Measurements from ENCODE around the gene LIPI. TPM values are rescaled to one million over a fixed set of nuclear protein-coding genes. Genes with fewer than 3 reads are reported as not detected.

Gene LIPI
- total RNA-seq, 1 donor from 2014 or later, result not detected

GRCh38 chr21:14084701-14085100 lies 126.1 kb downstream of the LIPI start:
- Histone ChIP-seq H3K4me1 (no peaks in the 10 kb centered on the region), H3K9me3 (peaks cover 0 to 14% of the 10 kb centered on the region in 2 donors), H3K4me3 (no peak overlapping the region), H3K27ac (no peak overlapping the region), H3K36me3 (no peaks in the 10 kb centered on the region), H3K27me3 (no peaks in the 10 kb centered on the region)
- intact Hi-C loops (cut with DNase I), result no loop called here
- TF ChIP-seq CTCF (IDR thresholded peaks at IDR 0.05), result no peak
- DNase-seq (ENCODE audit: low spot score in 2 of 2), result no peak

DNA sequence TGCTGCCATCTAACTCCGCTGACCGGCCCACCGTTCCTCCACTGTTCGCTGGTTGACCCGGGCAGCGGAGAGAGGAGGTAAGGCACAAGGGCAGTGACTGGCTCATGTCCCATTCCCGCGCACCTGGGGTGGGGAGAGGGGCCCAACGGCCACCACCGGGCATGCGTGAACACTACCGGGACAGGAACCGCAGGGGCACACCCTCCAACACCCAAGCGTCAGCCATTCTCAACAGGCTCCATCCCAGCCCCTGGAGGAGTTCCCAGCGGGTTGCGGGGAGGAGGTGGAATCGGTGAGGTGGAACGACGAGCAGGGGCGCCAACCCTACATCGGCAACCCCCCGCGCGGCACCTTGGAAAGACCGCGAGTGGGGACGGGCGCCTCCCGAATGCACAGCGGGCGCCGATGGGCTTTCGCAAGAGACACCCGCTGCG lies 126.7 kb downstream of the LIPI start:
- Histone ChIP-seq H3K4me1 (no peaks in the 10 kb centered on the region), H3K36me3 (no peaks in the 10 kb centered on the region), H3K4me3 (no peak overlapping the region), H3K27me3 (no peaks in the 10 kb centered on the region), H3K27ac (no peak overlapping the region), H3K9me3 (peaks cover 0 to 16% of the 10 kb centered on the region in 2 donors)
- DNase-seq (ENCODE audit: low spot score in 2 of 2), result no peak
- no peak for TF ChIP-seq CTCF (IDR thresholded peaks at IDR 0.05)
- intact Hi-C loops (cut with DNase I), result no loop called here

GRCh38 chr21:14080764-14081096 lies 130.0 kb downstream of the LIPI start:
- Histone ChIP-seq H3K4me1 (no peaks in the 10 kb centered on the region), H3K9me3 (peaks cover 0 to 21% of the 10 kb centered on the region in 2 donors), H3K4me3 (no peak overlapping the region), H3K27me3 (no peaks in the 10 kb centered on the region), H3K36me3 (no peaks in the 10 kb centered on the region), H3K27ac (no peak overlapping the region)
- no peak for TF ChIP-seq CTCF (IDR thresholded peaks at IDR 0.05)
- no peak for DNase-seq (ENCODE audit: low spot score in 2 of 2)
- intact Hi-C loops (cut with DNase I), result no loop called here

DNA sequence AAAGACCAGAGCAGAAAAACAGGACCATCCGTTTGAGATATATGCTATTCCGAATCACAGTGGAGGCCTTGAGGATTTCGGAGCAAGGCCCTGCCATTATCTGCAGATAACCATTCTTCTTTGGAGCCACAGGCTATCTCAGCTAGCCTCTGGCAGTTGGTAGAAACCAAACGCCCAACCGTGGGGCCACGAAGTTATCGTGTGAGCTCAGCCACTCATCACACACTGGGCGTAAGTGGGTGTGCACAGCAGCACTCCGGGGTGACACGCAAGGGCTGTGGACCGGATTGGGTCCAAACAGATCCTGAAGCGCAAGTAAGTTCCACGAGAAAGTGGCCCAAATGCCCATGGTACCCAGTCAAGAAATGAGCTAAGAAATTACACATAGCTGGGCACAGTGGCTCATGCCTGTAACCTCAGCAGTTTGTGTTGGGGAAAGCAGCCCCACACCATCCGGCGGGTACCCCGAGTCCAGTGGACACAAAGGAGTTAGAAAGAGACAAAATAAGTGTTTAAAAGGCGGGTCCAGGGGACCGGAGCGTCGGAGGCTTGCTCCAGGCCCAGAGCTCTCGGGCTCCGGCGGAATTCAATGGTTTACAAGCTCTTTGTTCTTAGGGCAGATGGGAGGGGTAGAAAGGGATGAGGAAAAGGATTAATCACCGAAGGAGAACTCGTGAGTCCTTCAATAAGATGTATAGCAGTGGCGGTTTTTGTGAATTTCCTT lies 130.6 kb downstream of the LIPI start:
- intact Hi-C loops (cut with DNase I), result no loop called here
- Histone ChIP-seq H3K36me3 (no peaks in the 10 kb centered on the region), H3K4me3 (no peak overlapping the region), H3K4me1 (no peaks in the 10 kb centered on the region), H3K27me3 (no peaks in the 10 kb centered on the region), H3K9me3 (peaks cover 0 to 21% of the 10 kb centered on the region in 2 donors), H3K27ac (no peak overlapping the region)
- TF ChIP-seq CTCF (IDR thresholded peaks at IDR 0.05), result no peak
- DNase-seq (ENCODE audit: low spot score in 2 of 2), result no peak

GRCh38 chr21:14078746-14079375 lies 131.9 kb downstream of the LIPI start:
- Histone ChIP-seq H3K4me3 (no peak overlapping the region), H3K9me3 (peaks cover 0 to 21% of the 10 kb centered on the region in 2 donors), H3K27me3 (no peaks in the 10 kb centered on the region), H3K36me3 (no peaks in the 10 kb centered on the region), H3K27ac (no peak overlapping the region), H3K4me1 (no peaks in the 10 kb centered on the region)
- DNase-seq (ENCODE audit: low spot score in 2 of 2), result no peak
- intact Hi-C loops (cut with DNase I), result no loop called here
- TF ChIP-seq CTCF (IDR thresholded peaks at IDR 0.05), result no peak
